IMR-90 (cell line): ENCODE data around the gene KIF13A. TPM values are rescaled to one million over a fixed set of nuclear protein-coding genes. Genes with fewer than 3 reads are reported as not detected.
A peak's percentile ranks its signal among the peaks of the same experiment; 100 is the strongest.

Source experiments
- ATAC-seq: fragments of 200-7000 bp; cut with Tn5 transposase; 2 replicates; pipeline ENCODE4 v1.9.1; 2020; ENCODE audit warnings: low read depth, mild to moderate bottlenecking, moderate library complexity
- BruUV-seq: library from RNA; stranded (reverse); fragments of 400-500 nt; replicated peaks from 2 replicates; lab custom pipeline; 2021; lab: Mats Ljungman, UMichigan
- CTCF ChIA-PET: fragments of 300-600 bp; formaldehyde crosslinking; extraction: SDS; loops from one replicate; lab custom pipeline; 2021; ENCODE audit warnings: antibody characterized with exemption; lab: Yijun Ruan, JAX
- POLR2A ChIA-PET: fragments of 300-600 bp; sonication (Branson Sonifier 250); formaldehyde crosslinking; loops from one replicate; lab custom pipeline; 2022; ENCODE audit warnings: antibody characterized with exemption; ENCODE audit not compliant: unreplicated experiment; lab: Charles Lee
- DNase-seq: peaks from one replicate; pipeline ENCODE4 v3.0.0; 2013
- H2AFZ ChIP-seq: replicated peaks from 2 replicates; pipeline ENCODE3; 2013; ENCODE audit warnings: low read length, mild to moderate bottlenecking; ENCODE audit not compliant: poor library complexity
- H2AK5ac ChIP-seq: 2 replicates; pipeline ENCODE4 v1.6.1; 2013; ENCODE audit warnings: low read depth, low read length, inconsistent platforms
- H2AK9ac ChIP-seq: replicated peaks from 2 replicates; pipeline ENCODE3; 2013; ENCODE audit warnings: mild to moderate bottlenecking, low read depth, low read length, moderate library complexity; ENCODE audit not compliant: poor library complexity
- H2BK120ac ChIP-seq: 2 replicates; pipeline ENCODE4 v1.6.1; 2013; ENCODE audit warnings: low read depth, low read length, inconsistent platforms
- H2BK15ac ChIP-seq: 3 replicates; pipeline ENCODE4 v1.6.1; 2013; ENCODE audit warnings: low read depth, low read length, inconsistent platforms
- H2BK20ac ChIP-seq: 2 replicates; pipeline ENCODE4 v1.6.1; 2013; ENCODE audit warnings: low read depth, mild to moderate bottlenecking, inconsistent platforms, low read length, moderate library complexity
- H2BK5ac ChIP-seq: 2 replicates; pipeline ENCODE4 v1.6.1; 2013; ENCODE audit warnings: mild to moderate bottlenecking, low read depth, low read length, inconsistent platforms; ENCODE audit not compliant: poor library complexity, severe bottlenecking
- H3K14ac ChIP-seq: replicated peaks from 2 replicates; pipeline ENCODE4 v1.6.1; 2013; ENCODE audit warnings: low read depth, low read length, inconsistent platforms
- H3K18ac ChIP-seq: 2 replicates; pipeline ENCODE4 v1.6.1; 2013; ENCODE audit warnings: low read depth, low read length, control low read depth
- H3K23ac ChIP-seq: 2 replicates; pipeline ENCODE4 v1.6.1; 2013; ENCODE audit warnings: low read depth, low read length, inconsistent platforms
- H3K27ac ChIP-seq: 2 replicates; pipeline ENCODE4 v1.5.1; 2013; ENCODE audit warnings: mild to moderate bottlenecking, control low read depth, low read length; ENCODE audit not compliant: insufficient read depth
- H3K27me3 ChIP-seq: 2 replicates; pipeline ENCODE4 v1.6.1; 2013; ENCODE audit warnings: low read length; ENCODE audit not compliant: control insufficient read depth, insufficient read depth
- H3K36me3 ChIP-seq: 2 replicates; pipeline ENCODE4 v1.6.1; 2013; ENCODE audit warnings: low read length, mixed read lengths; ENCODE audit not compliant: control insufficient read depth, insufficient read depth
- H3K4ac ChIP-seq: 2 replicates; pipeline ENCODE4 v1.6.1; 2013; ENCODE audit warnings: low read depth, low read length, inconsistent platforms
- H3K4me1 ChIP-seq: 2 replicates; pipeline ENCODE4 v1.6.1; 2013; ENCODE audit warnings: low read length, mixed read lengths; ENCODE audit not compliant: control insufficient read depth, insufficient read depth
- H3K4me2 ChIP-seq: 2 replicates; pipeline ENCODE4 v1.6.1; 2013; ENCODE audit warnings: low read depth, mild to moderate bottlenecking, control low read depth, low read length, moderate library complexity
- H3K4me3 ChIP-seq: 2 replicates; pipeline ENCODE4 v1.5.1; 2013; ENCODE audit warnings: low read depth, mild to moderate bottlenecking, control low read depth, low read length, moderate library complexity; ENCODE audit not compliant: insufficient read depth
- H3K56ac ChIP-seq: 2 replicates; pipeline ENCODE4 v1.6.1; 2013; ENCODE audit warnings: low read length, inconsistent platforms; ENCODE audit not compliant: insufficient read depth; ENCODE audit errors: extremely low read depth
- H3K79me1 ChIP-seq, 2 experiments: 2 replicates each; pipeline ENCODE4 v1.6.1; 2013; ENCODE audit warnings: low read length in 2 of 2, inconsistent platforms in 1 of 2, low read depth in 1 of 2
- H3K9ac ChIP-seq: 2 replicates; pipeline ENCODE4 v1.6.1; 2013; ENCODE audit warnings: low read depth, low read length, control low read depth
- H3K9me1 ChIP-seq: 2 replicates; pipeline ENCODE4 v1.6.1; 2013; ENCODE audit warnings: low read length, inconsistent platforms; ENCODE audit not compliant: insufficient read depth
- H3K9me3 ChIP-seq: 2 replicates; pipeline ENCODE4 v1.6.1; 2013; ENCODE audit warnings: low read length; ENCODE audit not compliant: control insufficient read depth, insufficient read depth
- H4K20me1 ChIP-seq: 2 replicates; pipeline ENCODE4 v1.6.1; 2013; ENCODE audit warnings: low read length, inconsistent platforms; ENCODE audit not compliant: insufficient read depth
- H4K5ac ChIP-seq: 2 replicates; pipeline ENCODE4 v1.6.1; 2013; ENCODE audit warnings: mild to moderate bottlenecking, low read depth, low read length, control low read depth
- H4K8ac ChIP-seq, 2 experiments: 2 replicates each; pipeline ENCODE4 v1.6.1; 2013; ENCODE audit warnings: low read depth in 2 of 2, low read length in 2 of 2, control low read depth in 1 of 2, inconsistent platforms in 1 of 2
- H4K91ac ChIP-seq: 2 replicates; pipeline ENCODE4 v1.6.1; 2013; ENCODE audit warnings: low read depth, low read length, inconsistent platforms; ENCODE audit not compliant: insufficient read depth
- MAFK ChIP-seq: IDR thresholded peaks from 2 replicates; pipeline ENCODE4 v1.6.1; 2012; ENCODE audit warnings: low read depth, low read length, improper control_type of control experiment
- RFX5 ChIP-seq: IDR thresholded peaks from 2 replicates; pipeline ENCODE4 v1.8.0; 2012; ENCODE audit warnings: low read depth, mild to moderate bottlenecking, low read length, moderate library complexity
- WGBS, 2 experiments: methylation state at CpG; one replicate each; pipeline versions ENCODE4 v1.1.5 to v1.1.7; 2013; ENCODE audit warnings: missing lambda C conversion rate in 2 of 2; ENCODE audit not compliant: insufficient read length in 1 of 2; ENCODE audit errors: extremely low coverage in 2 of 2; 5-methylcytosine and 5-hydroxymethylcytosine counted together
- dilution Hi-C: fragments of 300-500 bp; cut with HindIII; formaldehyde crosslinking; loops from one replicate; pipeline ENCODE4 v1.14.3; 2018; ENCODE audit warnings: low sequenced_read_pairs; ENCODE audit not compliant: unreplicated experiment
- in situ Hi-C: fragments of 300-500 bp; cut with MboI; formaldehyde crosslinking; loops from 3 replicates; pipeline ENCODE4 v1.14.3; 2019; ENCODE audit warnings: low sequenced_read_pairs, inconsistent platforms, mixed read lengths
- intact Hi-C: fragments of 100-400 bp; cut with micrococcal nuclease; formaldehyde crosslinking; loops from 2 replicates; pipeline ENCODE4 v1.10.0; 2022
- polyA plus RNA-seq, 3 experiments: library from polyadenylated mRNA; depleted of rRNA; stranded (reverse); fragments of >200 nt; gene quantifications; 2 replicates each; pipeline ENCODE4 v1.2.3, GENCODE V29; 2012; ENCODE audit warnings: low replicate concordance in 1 of 3
- total RNA-seq: library from RNA; depleted of rRNA; stranded (reverse); fragments of >200 nt; gene quantifications from 2 replicates; pipeline ENCODE4 v1.2.3, GENCODE V29; 2012

KIF13A gene
- total and polyA plus RNA-seq, 2 of the 4 experiments (the other 2 are of a cell fraction): 23.3 to 51.8 TPM

DNA sequence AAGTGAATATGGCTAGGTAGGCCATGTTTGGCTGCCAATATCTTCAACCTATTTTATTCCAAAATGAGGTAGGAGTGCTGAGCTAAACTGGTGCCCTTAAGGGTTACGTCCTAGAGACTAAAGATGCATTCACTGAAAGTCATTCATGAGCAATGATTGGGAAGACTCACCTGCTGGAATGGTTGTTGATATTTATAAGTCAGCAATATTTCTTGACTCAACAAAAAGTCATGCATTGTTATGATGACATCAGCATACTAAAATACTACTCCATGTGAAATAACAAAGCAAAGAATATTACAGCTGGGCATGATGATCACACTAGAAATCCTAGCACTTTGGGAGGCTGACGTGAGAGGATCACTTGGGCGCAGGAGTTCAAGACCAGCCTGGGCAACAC lies 263.1 kb downstream of the KIF13A start:
- Histone ChIP-seq H4K8ac (no peak overlapping the region), H3K18ac (no peak overlapping the region), H3K4me3 (no peak overlapping the region), H3K4me1 (peaks cover 4% of the 10 kb centered on the region), H3K14ac (no peak overlapping the region), H3K56ac (no peak overlapping the region), H2AK9ac (no peak overlapping the region), H2BK15ac (no peak overlapping the region), H2BK5ac (no peak overlapping the region), H3K27ac (no peak overlapping the region), H2AK5ac (no peak overlapping the region), H3K9me3 (no peaks in the 10 kb centered on the region), H3K27me3 (no peaks in the 10 kb centered on the region), H3K4ac (no peak overlapping the region), H3K9me1 (no peaks in the 10 kb centered on the region), H3K79me1 (no peaks in the 10 kb centered on the region), H3K36me3 (no peaks in the 10 kb centered on the region), H4K5ac (no peak overlapping the region), H3K23ac (no peak overlapping the region), H4K91ac (no peak overlapping the region), H4K20me1 (no peaks in the 10 kb centered on the region), H2BK120ac (no peak overlapping the region), H3K9ac (no peak overlapping the region), H2AFZ (no peak overlapping the region), H2BK20ac (no peak overlapping the region), H3K4me2 (no peak overlapping the region)
- dilution Hi-C loops: no loop called here
- no CpG with 5 or more reads among the region's 3 CpGs for WGBS, 2 experiments
- ATAC-seq (peak; percentile 48; the same call in 1 of the 2 replicates), DNase-seq (peak; percentile 67)
- intact Hi-C loops: no loop called here
- in situ Hi-C loops: no loop called here
- TF ChIP-seq RFX5: no peak
- peak; percentile 84 for TF ChIP-seq MAFK
- no TSS peak for BruUV-seq
- POLR2A ChIA-PET: no interaction called here
- CTCF ChIA-PET: no interaction called here
